ENCODE data around the gene PVALB.
"Not testable (repeated sequence)": the region's sequence is repeated elsewhere in the genome, so short reads cannot be mapped to it uniquely, and the experiment has no call there.

PVALB gene

GRCh38 chr22:36756746-36757655, 59.8 kb downstream of the PVALB start:
- DNase-seq (ENCODE audit: low read depth), result no peak

DNA sequence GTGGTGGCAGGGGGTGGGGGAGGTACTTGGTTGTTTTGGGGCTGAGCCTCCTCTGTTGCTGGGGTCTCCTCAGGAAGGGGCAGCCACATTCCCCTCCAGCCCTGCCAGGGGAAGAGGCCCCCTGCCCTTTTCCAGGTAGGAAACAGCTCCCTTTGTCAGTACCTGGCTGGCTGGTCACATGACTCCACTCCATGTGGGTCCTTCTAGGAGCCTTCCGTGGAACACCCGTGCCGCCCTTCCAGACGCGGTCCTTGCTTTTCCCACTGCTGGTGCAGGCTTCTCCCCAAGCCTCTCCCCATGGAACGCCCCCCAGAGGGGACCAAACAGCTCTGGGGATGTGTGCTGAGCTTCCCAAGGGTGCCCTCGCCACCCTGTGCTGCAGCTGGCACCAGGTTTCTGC, 60.8 kb downstream of the PVALB start:
- DNase-seq (ENCODE audit: low read depth), result no peak

- DNase-seq (ENCODE audit: low read depth), result no peak
These were observed 61.5 kb downstream of the PVALB start for GRCh38 chr22:36755316-36755715.

GRCh38 chr22:36754881-36755280, 62.0 kb downstream of the PVALB start:
- DNase-seq (ENCODE audit: low read depth), result not testable (repeated sequence)

DNA sequence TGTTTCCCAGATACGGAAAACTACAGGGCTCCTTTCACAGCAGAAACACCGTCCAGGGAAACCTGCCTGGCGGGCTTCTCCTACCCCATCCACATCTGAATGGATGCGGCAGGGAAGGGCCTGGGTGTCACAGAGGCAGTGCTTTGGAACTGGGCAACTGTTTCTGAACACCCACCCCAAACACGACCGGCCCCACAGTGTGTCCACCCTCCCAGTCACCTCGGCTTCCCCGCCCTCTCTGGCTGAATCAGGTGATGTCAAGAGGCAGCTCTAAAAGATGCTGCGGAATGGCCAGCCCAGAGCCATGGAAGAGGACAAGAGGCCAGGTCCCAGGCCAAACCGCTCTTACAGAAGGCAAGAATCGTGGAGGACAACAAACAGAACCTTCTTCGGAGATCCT, 62.9 kb downstream of the PVALB start:
- no peak for DNase-seq (ENCODE audit: low read depth)

DNA sequence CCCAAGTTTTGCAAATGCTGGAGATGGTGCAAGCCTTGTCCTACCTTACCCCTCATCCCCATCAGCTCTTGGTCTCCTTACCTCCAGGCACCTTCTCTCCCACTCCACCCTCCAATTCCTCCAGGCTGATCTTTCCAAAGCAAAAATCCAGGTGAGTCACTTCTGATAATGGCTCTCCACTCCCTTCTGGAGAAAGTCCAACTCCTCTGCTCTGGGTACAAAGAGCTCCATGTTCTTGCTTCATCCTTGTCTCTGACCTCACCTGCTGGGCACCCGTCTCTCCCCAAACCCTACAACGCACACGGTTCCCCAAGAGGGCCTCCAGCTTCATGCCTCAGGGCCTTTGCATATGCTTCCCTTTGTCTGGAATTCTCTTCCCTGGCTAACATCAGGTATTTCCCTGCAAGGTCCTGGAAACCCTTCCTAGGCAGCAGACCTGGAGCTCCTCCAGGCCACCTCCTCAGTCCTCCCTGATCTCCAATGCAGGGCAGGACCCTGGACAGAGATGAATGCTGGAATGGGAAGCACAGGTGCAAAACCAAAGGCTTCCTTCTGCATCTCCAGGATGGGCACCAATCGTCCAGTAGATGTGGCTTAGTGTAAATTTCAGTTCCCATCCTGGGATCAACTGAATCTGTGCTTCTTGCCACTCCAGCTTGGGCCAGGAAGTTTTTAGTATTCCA, 63.6 kb downstream of the PVALB start:
- no peak for DNase-seq (ENCODE audit: low read depth)

All from stimulated activated CD4-positive, alpha-beta T cell treated with anti-CD3 and anti-CD28 coated beads, Interleukin-2, amount 100 ng/mL, for 4 hours (primary cell).